Measurements from ENCODE around the gene CD96.

The CD96 gene

DNA sequence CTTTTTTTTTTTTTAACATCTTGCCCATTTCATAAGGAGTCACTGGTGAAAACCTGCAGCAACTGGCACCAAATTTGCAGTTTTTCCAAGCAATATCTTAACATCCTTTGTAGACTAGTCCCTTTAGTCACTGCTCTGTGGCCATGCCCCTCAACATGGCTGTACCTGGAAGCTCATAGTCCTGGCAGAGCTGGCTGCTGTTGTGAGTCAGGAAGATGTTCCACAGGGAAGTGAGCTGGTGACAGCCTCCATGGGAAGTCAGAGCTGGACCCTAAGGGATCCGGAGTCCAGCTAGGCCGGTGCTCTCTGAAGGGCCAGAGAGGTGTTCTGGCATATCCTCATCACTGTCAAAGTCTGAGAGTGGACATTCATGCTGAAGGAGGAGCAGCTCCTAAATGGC lies 152.5 kb downstream of the CD96 start:
- H3K27ac ChIP-seq (ENCODE audit: low read length): no peak overlapping the region
- no peaks in the 10 kb centered on the region for H3K4me1 ChIP-seq (ENCODE audit: control insufficient read depth, insufficient read depth, low read length)
- no peaks in the 10 kb centered on the region for H3K27me3 ChIP-seq (ENCODE audit: control insufficient read depth in 1 of 2, insufficient read depth in 2 of 2, low read length in 2 of 2)
- H3K9ac ChIP-seq (ENCODE audit: low read length in 2 of 2): no peak overlapping the region
- H3K4me3 ChIP-seq (ENCODE audit: low read length in 2 of 2): no peak overlapping the region
- no peaks in the 10 kb centered on the region for H3K36me3 ChIP-seq (ENCODE audit: control insufficient read depth in 2 of 2, insufficient read depth in 2 of 2, low read length in 2 of 2)
- H3K9me3 ChIP-seq (ENCODE audit: control insufficient read depth in 2 of 2, low read length in 2 of 2): no peaks in the 10 kb centered on the region

DNA sequence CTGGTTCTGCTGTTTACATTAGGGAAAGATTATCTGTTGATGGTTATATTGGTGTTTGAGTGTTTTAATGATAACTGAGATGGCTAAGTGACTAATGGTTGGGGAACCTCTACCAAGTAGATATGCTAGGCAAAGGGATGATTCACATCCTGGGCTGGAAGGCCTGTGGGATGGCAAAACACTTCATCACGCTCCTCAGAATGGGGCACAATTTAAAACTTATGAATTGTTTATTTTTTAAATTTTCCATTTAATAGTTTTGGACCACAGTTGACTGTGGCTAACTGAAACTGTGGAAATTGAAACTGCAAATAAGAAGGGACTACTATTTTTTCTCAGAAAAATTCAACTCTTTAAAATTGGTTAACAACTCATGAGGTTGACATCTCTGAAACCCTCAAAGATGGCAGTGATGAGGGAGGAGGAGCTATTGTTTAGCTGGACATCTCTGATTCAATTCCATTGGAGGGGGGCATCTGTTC lies 153.7 kb downstream of the CD96 start:
- H3K36me3 ChIP-seq (ENCODE audit: control insufficient read depth in 2 of 2, insufficient read depth in 2 of 2, low read length in 2 of 2): no peaks in the 10 kb centered on the region
- no peak overlapping the region for H3K4me3 ChIP-seq (ENCODE audit: low read length in 2 of 2)
- H3K27ac ChIP-seq (ENCODE audit: low read length): no peak overlapping the region
- H3K4me1 ChIP-seq (ENCODE audit: control insufficient read depth, insufficient read depth, low read length): no peaks in the 10 kb centered on the region
- H3K9me3 ChIP-seq (ENCODE audit: control insufficient read depth in 2 of 2, low read length in 2 of 2): no peaks in the 10 kb centered on the region
- no peaks in the 10 kb centered on the region for H3K27me3 ChIP-seq (ENCODE audit: control insufficient read depth in 1 of 2, insufficient read depth in 2 of 2, low read length in 2 of 2)
- no peak overlapping the region for H3K9ac ChIP-seq (ENCODE audit: low read length in 2 of 2)

DNA sequence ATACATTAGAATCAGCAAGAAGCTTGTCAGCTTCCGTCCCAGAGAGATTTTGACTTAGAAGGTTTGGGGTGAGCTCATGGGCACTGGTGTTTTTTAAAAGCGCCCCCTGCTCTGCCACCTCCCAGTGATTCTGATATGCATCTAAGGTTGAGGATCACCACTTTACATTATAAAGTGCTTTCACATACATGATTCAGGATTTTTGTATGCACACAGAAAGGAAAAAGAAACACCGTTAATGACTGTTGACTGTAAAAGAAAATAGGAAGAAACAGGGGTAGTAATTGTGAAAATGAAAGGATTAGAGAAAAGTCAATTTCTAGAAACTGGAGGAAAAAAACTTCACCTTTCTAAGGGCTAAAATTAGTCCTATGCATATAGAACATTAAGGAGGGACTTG lies 158.1 kb downstream of the CD96 start:
- Histone ChIP-seq H3K9ac (ENCODE audit: low read length in 2 of 2) (no peak overlapping the region), H3K4me1 (ENCODE audit: control insufficient read depth, insufficient read depth, low read length) (no peaks in the 10 kb centered on the region), H3K4me3 (ENCODE audit: low read length in 2 of 2) (no peak overlapping the region), H3K27ac (ENCODE audit: low read length) (no peak overlapping the region), H3K27me3 (ENCODE audit: control insufficient read depth in 1 of 2, insufficient read depth in 2 of 2, low read length in 2 of 2) (no peaks in the 10 kb centered on the region), H3K9me3 (ENCODE audit: control insufficient read depth in 2 of 2, low read length in 2 of 2) (no peaks in the 10 kb centered on the region), H3K36me3 (ENCODE audit: control insufficient read depth in 2 of 2, insufficient read depth in 2 of 2, low read length in 2 of 2) (no peaks in the 10 kb centered on the region)

DNA sequence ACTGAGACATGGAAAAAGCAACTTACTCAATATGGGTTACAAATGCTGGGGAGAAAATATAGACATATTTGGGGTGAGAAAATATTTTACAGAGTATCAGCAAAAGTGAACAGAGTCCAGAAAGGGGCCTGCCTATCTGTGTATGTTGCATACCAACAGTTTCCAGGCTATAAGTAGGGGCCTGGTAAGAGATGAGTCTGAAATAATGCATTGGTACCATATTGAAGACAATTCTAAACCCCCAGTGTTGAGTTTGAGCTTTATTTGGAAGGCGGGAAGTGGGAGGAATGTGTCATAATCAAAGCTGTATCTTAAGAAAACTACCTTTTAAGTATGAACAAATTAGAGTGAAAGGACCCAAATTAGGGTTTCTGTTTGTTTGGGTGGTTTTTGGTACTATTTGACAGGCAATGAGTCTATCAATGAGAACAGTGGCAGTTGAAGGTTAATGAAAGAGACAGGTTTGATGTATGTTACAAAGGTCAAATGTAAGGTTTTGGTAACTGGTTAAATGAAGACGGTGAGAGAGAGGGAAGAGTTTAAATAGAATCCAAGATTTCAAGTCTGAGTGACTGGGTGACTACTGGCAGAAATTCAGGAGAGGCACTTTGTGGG lies 159.4 kb downstream of the CD96 start:
- no peaks in the 10 kb centered on the region for H3K27me3 ChIP-seq (ENCODE audit: control insufficient read depth in 1 of 2, insufficient read depth in 2 of 2, low read length in 2 of 2)
- no peak overlapping the region for H3K4me3 ChIP-seq (ENCODE audit: low read length in 2 of 2)
- H3K4me1 ChIP-seq (ENCODE audit: control insufficient read depth, insufficient read depth, low read length): no peaks in the 10 kb centered on the region
- no peaks in the 10 kb centered on the region for H3K9me3 ChIP-seq (ENCODE audit: control insufficient read depth in 2 of 2, low read length in 2 of 2)
- no peaks in the 10 kb centered on the region for H3K36me3 ChIP-seq (ENCODE audit: control insufficient read depth in 2 of 2, insufficient read depth in 2 of 2, low read length in 2 of 2)
- H3K27ac ChIP-seq (ENCODE audit: low read length): no peak overlapping the region
- H3K9ac ChIP-seq (ENCODE audit: low read length in 2 of 2): no peak overlapping the region

Measured in stomach smooth muscle (tissue), 2 donors.